GM19025 (cell line): ENCODE data around the gene MMP10.
A peak's percentile ranks its signal among the peaks of the same experiment; 100 is the strongest.

Experiments used
- ATAC-seq: cut with Tn5 transposase; IDR thresholded peaks from one replicate; pipeline ENCODE4 v1.9.1; 2021; ENCODE audit warnings: mild to moderate bottlenecking, low read depth, moderate library complexity; ENCODE audit not compliant: unreplicated experiment

The MMP10 gene

DNA sequence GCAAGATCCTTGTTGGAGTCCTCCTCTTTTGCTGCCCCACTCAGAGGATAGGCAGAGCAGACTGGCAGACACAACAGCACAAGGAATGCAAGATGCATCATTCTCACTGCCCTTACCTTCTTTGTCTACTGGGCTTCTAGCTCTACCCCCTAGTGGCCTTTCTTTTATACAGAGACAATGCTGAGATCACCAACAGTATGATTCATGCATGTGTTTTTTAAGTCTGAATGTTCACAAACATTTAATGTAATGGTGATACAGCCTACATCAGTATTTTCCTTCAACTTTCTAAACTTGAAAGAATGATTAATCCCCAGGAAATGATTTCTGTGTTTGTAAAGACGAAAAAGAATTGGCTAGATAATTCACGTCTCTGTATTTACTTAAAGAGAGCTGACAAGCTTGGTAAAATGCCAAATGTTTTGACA lies at the start of gene MMP10:
Gene MMP10 (minus strand): TSS at position 138 of the 428 bp plus-strand sequence. CDS start 37 bp downstream, at position 101.
- ATAC-seq = no peak

DNA sequence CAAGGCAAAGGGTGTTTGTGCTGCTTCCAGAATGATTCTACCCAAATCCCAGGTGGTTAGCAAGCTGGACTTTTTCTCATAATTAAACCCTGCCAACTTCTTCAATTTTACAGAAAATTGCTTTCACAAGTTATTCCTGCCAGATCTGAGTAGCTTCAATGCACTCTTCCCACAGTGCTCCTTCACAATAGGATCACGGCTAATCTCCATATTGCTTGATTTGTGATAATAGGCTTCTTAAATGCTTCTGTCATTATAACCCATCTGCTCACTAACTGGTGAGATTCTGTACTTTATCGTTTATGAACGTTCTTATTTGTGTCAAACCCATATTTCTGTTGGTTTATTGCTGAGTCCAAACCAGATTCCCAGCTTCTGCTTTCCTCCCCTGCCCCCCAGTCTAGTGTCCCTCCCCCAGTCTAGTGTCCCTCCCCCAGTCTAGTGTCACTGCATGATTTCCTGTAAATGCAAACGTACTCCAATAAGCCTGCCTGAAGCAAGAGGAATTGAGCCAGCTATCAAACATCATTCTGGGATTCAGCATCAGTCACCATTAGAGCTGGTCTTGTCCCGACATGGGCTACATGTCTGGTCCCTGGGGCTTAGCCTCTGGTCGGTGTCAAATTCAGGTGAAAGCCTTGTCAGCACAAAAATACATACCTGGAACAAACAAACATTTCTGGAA lies 49.0 kb upstream of the MMP10 start:
- ATAC-seq = no peak

DNA sequence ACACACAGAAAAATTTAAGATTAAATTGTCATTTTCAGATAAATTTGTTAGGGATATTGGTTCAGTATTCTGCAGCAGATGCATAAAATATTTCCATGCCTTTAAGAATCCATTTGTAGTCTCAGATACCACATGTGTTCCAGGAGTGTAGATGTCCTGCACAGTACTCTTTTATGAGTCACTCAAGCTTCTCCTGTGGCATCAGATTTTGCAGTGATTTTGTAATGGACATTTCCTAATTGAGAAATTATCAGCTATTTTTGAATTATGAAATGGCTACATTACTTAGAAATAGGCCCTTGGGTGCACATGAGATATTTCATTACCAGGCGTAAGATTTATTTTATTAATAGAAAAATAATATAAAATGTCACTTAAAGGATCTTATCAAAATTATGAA lies 44.1 kb upstream of the MMP10 start:
- ATAC-seq = no peak

DNA sequence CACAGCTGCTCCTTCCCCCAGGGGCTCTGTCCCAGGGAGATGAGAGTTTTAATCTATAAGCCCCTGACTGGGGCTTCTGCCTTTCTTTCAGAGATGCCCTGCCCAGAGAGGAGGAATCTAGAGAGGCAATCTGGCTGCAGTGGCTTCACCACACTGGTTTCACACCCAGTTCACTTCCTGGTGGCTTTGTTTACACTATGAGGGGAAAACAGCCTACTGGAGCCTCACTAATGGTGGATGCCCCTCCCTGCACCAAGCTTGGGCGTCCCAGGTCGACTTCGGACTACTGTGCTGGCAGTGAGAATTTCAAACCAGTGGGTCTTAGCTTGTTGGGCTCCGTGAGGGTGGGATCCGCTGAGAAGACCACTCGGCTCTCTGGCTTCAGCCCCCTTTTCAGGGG lies 39.1 kb upstream of the MMP10 start:
- no peak for ATAC-seq

DNA sequence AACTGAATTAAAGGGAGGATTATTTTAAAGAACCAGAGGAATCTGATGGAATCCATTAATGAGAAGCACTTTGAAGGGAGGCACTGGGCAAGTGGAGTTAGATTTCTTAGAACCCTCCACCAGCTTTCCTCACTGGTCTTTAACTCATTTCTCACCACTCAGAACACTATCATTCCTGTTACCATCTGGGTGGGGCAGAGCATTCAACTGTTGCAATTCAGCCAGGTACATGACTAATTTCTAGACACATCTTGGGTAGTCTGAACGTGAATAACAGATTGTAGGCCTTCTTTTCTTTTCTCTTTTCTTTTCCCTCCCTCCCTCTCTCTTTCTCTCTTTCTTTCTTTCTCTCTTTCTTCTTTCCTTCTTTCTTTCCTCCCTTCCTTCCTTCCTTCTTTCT lies 33.1 kb upstream of the MMP10 start:
- ATAC-seq = no peak

DNA sequence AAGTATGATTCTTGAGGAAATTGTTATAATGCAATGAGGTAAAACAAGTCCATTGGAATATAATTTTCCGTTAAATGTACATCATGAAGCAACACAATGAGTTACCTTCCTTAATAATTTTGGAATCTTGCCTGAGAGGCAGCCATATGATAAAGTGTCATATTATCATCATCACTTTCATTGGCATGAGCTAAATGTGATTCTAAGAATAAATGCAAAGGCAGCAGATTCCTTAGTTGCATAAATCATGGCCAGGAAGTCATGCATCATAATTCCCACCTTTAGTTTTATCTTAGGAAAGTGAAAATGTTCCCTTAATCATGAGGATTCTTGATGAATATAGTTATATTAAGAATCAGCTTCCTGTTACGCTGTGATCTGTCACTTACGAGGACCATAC lies 31.8 kb upstream of the MMP10 start:
- no peak for ATAC-seq

DNA sequence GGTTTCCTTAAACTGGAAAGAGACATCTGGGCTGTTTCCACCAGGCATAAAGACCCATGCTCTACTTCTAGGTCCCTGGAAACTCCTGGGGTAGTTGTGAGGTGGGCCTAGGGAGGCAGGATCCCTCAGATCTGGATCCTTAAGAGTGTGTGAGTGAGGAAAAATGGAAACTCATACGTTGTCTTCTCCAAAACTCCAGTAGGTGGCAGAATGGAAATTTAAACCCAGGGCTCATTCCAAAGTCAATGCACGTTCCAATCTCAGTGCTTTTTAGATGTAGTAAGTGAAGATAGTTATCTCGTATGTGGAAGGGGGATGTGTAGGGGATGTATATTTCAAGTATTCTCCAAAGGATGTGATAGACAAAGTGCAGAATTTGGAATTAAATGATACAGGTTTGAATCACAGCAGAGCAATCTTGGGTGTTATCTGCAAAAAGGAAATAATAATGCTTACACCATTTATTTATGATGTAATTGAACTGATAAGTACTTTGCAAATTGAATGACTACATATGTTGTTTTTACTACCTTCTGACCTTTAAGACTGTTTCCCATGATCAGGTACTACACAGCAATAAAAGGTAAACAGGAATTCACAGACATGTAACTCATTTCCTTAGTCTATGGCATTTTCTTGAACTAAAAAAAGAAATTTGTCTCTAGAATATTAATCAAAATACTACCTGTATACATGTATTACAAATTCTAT lies 30.7 kb upstream of the MMP10 start:
- no peak for ATAC-seq

DNA sequence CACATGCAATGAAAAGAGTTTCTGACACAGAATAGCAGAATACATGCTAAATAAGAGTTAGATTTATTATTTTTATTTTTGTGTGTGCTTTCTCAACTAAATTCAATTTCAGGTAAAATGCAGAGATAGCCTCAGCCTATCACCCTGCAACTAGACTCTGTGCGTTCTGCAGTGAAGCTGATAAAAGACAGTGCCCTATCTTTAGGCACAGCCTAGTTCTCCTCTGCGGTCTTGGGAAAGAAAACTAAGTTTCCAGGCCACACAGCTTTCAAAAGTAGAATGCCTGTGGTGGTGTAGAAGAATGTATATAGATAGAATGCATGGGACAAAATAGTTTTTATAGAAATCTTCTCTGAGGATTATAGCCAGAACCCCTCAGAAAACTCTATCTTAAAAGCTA lies 29.5 kb upstream of the MMP10 start:
- ATAC-seq = no peak

DNA sequence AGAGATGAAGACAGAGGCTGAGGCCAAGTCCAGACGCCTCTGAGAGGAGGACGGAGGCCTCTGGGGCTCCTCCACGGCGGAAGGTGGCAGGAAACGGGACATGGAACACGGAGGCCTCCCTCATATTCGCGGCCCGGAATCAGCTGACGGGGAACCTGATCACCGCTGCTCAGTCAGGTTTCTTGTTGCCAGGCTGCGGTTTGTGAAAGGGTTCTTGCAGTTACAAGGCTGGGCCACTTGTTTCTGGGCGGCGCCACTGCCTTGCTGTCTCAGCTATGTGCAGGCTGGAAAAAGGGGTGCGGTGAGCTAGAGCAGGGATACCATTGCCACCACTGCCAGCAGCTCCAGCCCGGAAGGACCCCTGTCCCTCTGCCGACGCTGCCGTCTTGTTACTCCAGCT lies 27.5 kb upstream of the MMP10 start:
- no peak for ATAC-seq

DNA sequence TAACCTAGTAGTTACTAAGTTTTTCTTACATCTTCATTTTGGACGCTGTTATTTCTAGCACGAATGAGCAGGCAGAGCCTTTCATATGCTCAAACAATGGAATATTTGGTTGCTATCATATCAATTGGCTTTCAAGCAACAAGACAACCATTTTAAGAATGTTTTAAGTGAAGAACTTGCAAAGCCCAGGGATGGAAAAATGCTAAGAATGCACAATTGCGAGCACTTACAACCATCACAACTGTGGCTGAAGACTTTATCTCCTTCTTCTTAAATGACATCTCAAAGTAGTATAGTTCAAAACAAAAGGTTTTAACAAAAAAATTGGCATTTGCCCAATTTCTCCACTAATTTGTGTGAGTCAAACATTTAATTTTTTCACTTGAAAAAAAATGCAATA lies 25.9 kb upstream of the MMP10 start:
- ATAC-seq = no peak

DNA sequence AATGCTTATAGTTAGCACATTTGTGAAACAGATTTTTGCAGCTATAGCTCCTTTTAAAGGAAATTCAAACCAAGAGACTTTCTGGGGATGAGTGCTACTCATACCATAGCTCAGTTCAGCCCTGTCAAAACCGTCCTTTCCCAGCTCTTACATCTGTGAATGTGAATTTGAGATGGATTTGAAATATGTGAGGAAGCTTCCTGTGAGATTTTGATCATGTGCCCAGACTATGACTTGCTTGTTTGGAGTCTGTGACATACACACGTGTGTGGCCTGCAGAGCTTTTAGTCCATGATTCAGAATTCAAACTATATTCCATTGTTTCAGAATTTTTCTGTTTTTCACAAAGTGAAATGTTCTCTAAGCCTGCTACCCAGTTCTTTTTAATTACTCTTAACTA lies 21.9 kb upstream of the MMP10 start:
- ATAC-seq = no peak

DNA sequence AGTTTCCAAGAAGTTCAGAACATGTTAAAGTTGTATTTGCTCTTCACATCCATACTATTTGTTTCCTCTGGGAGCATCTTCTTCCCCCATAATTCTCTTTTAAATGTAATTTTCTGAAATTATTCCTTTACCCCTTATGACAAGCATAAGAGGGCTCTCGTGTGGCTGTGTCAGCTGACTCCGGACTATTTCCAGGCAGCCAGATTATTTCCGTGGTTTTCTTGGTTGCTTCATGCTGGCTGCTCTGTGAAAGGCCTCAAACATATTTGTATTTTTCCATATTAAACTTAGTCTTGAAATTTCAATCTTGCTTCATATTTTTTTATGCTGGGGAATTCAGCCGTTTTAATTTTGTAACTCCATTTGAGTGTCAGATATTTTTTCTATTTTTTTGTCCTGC lies 20.3 kb upstream of the MMP10 start:
- ATAC-seq = no peak

DNA sequence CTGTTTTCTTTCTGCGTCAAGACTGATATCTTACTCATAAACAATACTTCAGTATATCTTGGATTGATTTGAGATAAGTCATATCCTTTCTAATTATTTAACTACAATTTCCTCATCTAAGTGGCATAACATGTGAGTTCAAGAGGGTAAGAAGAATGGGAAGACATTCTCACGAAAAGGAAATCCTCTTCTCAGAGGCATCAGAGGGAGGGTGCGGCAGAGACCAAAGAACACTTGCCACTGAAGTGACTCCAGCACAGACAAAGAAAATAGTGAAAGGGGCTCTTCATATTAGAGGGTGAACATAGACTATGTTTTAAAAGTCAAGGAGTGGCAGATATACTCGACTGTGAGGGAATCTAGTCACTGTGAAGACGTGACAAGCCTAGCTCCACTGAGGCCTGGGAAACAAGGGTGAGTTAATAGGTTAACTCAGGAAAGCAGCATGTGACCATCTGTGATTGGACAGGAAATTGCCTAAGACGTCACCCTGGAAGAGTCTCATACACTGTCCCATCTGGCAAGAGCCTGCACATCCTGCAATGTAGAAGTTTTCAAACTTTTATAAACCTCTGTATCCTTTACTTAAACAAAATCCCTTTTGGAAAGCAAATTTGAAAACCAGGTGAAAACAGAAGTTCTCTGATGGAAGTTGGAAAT lies 19.4 kb upstream of the MMP10 start:
- no peak for ATAC-seq

DNA sequence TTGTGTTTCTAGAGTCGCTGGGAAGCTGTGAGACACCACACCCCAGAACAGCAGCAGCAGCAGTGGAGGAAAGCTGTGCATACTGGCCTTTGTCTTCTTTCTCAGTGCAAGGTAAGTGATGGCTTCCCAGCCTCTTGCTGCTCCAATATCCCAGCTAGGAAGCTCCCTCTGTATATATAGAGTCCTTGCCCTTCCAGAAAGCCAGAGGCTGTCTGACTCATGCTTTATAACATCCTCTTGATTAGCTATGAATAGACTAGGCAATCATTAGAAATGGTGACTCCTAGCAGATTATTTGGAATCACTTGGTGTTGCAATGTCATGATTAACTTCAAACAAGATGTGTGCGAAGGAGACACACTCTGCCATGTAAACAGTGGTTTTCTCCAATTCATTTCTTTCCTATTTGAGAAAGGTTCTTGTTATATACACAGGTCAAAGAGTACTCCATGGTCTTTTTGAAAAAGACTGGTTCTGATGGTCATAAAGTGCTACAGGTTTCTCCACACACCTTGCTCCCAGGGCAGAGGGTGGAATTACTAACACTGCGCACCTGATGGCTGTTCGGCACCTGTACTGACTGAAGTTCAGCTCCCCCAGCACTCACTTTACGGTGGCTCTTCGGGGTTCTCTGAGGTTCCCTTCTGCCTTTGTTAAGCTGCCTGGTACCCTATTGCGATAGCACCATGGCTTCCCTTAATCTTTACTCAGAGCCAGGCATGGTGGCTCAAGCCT lies 17.8 kb upstream of the MMP10 start, which contains the start of gene MMP1:
Gene MMP1 (minus strand): TSS at position 149 of the 735 bp plus-strand sequence. CDS start 68 bp downstream, at position 81.
- no peak for ATAC-seq

DNA sequence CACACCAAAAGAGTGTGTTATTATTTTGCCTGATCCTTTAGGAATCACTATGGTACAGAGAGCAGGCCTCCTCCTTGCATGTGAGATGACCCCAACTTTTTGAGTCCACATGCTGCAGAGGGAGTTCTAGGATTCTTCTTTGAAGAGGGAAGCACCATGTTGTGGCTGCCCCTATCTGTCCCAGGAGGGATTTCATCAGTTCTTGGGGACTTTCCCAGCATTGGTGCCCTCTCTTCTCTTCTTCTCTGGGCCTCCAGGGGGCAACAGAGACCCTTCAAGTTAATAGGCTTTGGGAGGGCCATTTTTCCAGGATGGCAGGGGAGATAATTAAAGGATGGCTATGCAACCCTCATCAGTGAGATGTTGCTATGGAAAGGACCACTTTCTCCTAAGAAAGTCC lies 14.0 kb upstream of the MMP10 start:
- peak; percentile 94 for ATAC-seq

DNA sequence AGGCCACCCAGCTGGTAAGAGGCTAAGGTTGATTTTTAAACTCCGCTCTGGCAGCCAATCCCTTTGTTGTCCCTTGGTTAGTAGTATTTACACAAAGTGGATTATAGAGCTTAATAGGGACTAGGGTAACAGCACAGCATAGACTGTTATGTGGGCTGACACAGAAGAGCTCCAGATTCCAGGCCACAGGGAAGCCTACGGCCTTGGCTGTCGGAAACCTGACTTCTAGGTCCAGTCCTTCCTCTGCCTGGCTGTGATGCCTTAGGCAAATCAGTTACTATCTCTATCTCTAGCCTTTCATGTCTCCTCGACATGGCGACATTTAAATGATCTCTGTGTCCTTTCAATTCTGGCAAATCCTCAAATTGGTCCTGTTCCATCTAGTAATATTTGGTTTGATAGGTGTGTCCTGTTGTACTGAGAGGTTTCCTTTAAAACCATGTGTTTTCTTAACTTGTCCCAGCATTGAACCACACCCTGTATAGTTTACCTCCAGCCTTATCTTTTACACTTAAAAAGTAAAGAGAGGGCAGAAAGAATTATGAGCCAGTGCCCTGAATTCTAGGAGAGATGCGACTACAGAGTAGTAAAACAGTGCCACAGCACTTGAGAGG lies 13.4 kb upstream of the MMP10 start:
- ATAC-seq = no peak

DNA sequence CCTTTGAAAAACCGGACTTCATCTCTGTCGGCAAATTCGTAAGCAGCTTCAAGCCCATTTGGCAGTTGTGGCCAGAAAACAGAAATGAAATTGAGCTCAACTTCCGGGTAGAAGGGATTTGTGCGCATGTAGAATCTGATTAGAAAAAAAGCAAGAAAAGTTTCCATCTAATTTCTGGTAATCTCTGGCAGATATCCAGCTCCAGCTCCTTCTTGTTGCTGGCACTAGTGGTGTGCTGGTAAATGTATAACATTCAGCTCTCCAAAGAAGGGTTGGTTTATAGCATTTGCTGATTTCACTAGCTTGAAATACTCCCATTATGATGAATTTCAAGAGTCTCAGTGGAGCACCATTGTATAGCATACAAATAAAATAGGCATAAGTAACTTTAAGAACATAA lies 12.2 kb upstream of the MMP10 start:
- no peak for ATAC-seq

DNA sequence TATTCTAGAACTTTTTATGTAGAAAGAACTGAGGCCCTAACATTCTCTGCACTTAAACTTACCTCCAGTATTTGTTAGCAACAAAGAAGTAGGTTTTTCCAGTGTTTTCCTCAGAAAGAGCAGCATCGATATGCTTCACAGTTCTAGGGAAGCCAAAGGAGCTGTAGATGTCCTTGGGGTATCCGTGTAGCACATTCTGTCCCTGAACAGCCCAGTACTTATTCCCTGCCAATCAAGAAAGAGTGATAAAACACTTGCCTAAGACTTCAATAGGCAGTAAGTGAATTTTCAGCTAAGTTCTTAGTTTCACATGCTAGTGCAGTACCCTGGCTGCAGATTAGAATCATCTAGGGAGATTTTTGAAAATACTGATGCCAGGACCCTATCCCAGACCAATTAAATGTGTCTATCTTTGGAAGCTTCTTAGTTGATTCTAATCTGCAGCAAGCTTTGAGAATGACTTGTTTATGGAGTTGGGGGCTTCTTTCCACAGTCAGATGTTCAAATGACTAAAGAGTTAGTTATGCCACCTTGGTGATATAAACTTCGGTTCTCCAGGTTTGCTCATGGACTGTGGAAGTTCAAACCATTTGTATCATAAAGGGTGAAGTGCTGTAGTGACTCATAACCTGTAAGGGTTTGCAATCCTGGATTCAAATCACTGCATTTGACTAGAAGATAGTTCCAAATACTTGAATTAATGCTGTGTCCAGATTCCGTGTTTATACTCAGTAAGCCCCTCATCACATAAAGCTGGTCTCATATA lies 11.0 kb upstream of the MMP10 start:
- ATAC-seq = no peak

DNA sequence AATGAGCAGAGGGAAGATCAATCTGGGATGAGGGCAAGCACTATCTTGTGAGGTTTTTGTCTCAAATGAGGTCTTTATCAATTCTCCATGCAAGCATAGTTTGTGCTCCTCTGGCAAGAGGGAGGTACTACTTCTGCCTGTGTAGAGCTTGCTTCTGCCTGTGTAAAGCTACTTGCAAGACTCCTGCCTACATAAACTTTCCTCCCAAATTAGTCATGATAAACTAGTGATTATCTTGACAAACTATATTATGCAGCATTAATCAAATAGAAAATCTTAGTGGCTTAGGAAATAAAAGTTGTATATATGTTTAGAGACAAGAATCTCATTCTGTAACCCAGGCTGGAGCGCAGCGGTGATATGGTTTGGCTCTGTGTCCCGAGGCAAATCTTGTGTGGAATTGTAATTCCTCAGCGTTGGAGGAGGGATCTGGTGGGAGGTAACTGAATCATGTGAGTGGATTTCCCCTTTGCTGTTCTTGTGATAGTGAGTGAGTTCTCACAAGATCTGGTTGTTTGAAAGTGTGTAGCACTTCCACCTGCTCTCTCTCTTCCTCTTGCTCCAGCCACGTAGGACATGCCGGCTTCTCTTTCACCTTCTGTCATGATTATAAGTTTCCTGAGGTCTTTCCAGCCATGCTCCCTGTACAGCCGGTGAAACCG lies 8.0 kb upstream of the MMP10 start:
- ATAC-seq = no peak
